ENCODE results near the gene FAM83F.

GRCh38 chr22:39999144-39999757, 4.5 kb downstream of the FAM83F start:
- TF ChIP-seq CTCF (IDR thresholded peaks at IDR 0.05), result no peak
- no peak for TF ChIP-seq POLR2A (IDR thresholded peaks at IDR 0.05)
